DND-41 (cell line): ENCODE data around the gene CRACDL.
A peak's percentile ranks its signal among the peaks of the same experiment; 100 is the strongest.

Experiments used
- ATAC-seq: fragments of 200-7000 bp; cut with Tn5 transposase; 3 replicates; pipeline ENCODE4 v1.9.1; 2021; ENCODE audit warnings: low read depth; ENCODE audit not compliant: insufficient read depth
- DNase-seq: peaks from one replicate; pipeline ENCODE4 v3.0.0-alpha.2; 2020
- H2AFZ ChIP-seq: 2 replicates; pipeline ENCODE4 v1.6.0; 2012; ENCODE audit warnings: low read depth, low read length
- H3K27ac ChIP-seq: 2 replicates; pipeline ENCODE4 v1.5.1; 2012; ENCODE audit warnings: low read length, inconsistent platforms
- H3K27me3 ChIP-seq: fragments of 200-600 bp; sonication (generic); 2 replicates; pipeline ENCODE4 v1.6.0; 2012; ENCODE audit warnings: low read length, mild to moderate bottlenecking, inconsistent platforms; ENCODE audit not compliant: insufficient read depth, poor library complexity
- H3K36me3 ChIP-seq: 2 replicates; pipeline ENCODE4 v1.5.1; 2012; ENCODE audit warnings: low read length, inconsistent platforms; ENCODE audit not compliant: insufficient read depth
- H3K4me1 ChIP-seq: 2 replicates; pipeline ENCODE4 v1.5.1; 2012; ENCODE audit warnings: mild to moderate bottlenecking, low read length; ENCODE audit not compliant: insufficient read depth
- H3K4me2 ChIP-seq: 2 replicates; pipeline ENCODE4 v1.6.0; 2012; ENCODE audit warnings: mild to moderate bottlenecking, moderate library complexity, low read length, inconsistent platforms; ENCODE audit not compliant: insufficient read depth
- H3K4me3 ChIP-seq, 2 experiments: fragments of 200-600 bp in 1 of 2; shearing (Covaris generic) in 1 of 2; 2 replicates each; pipeline ENCODE4 v1.5.1; 2012 to 2016; ENCODE audit warnings: inconsistent platforms in 2 of 2, low read length in 2 of 2, mild to moderate bottlenecking in 2 of 2, low read depth in 1 of 2, moderate library complexity in 1 of 2
- H3K79me2 ChIP-seq: 2 replicates; pipeline ENCODE4 v1.6.0; 2012; ENCODE audit warnings: low read length, inconsistent platforms; ENCODE audit not compliant: insufficient read depth
- H3K9ac ChIP-seq: 2 replicates; pipeline ENCODE4 v1.6.0; 2012; ENCODE audit warnings: low read depth, mild to moderate bottlenecking, inconsistent platforms, low read length, moderate library complexity
- H3K9me3 ChIP-seq: 2 replicates; pipeline ENCODE4 v1.5.1; 2012; ENCODE audit warnings: low read length, moderate library complexity, mild to moderate bottlenecking, inconsistent platforms; ENCODE audit not compliant: insufficient read depth, severe bottlenecking
- H4K20me1 ChIP-seq: 2 replicates; pipeline ENCODE4 v1.6.0; 2012; ENCODE audit warnings: low read length; ENCODE audit not compliant: insufficient read depth
- CTCF ChIP-seq: IDR thresholded peaks from 2 replicates; pipeline ENCODE4 v1.5.1; 2012; ENCODE audit warnings: borderline replicate concordance, low read length, moderate library complexity, mild to moderate bottlenecking; ENCODE audit not compliant: poor library complexity, severe bottlenecking; ENCODE audit errors: extremely low read depth
- EZH2 ChIP-seq: IDR thresholded peaks from 3 replicates; pipeline ENCODE4 v1.6.1; 2012; ENCODE audit warnings: borderline replicate concordance, low read depth, mild to moderate bottlenecking, moderate library complexity, low read length, inconsistent platforms; ENCODE audit not compliant: severe bottlenecking

Gene CRACDL

DNA sequence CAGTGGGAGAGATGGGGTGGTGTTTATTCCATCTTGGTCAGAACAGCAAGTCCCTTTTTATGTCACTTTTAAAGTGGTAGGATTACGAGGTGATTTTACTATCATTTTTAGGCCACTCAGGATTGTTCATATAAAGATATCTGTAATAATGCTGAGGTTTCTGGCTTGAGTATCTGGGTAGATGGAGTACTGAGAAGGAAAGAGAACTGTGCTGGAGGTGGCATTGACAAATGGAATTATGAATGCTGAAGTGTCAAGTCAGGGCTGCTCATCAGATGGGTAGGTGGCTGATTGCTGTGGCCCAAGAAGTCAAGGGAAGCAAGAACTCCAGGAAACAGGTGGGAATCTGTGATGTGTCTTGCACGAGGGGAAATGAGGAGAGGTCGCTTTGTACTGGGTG, 119.7 kb downstream of the CRACDL start:
- Histone ChIP-seq H3K4me2 (no peak overlapping the region), H2AFZ (no peak overlapping the region), H3K79me2 (no peaks in the 10 kb centered on the region), H3K9ac (no peak overlapping the region), H3K27ac (no peak overlapping the region), H4K20me1 (no peaks in the 10 kb centered on the region), H3K27me3 (no peaks in the 10 kb centered on the region), H3K36me3 (no peaks in the 10 kb centered on the region), H3K4me1 (no peaks in the 10 kb centered on the region), H3K4me3 (no peak overlapping the region), H3K9me3 (no peaks in the 10 kb centered on the region)
- DNase-seq (peak; percentile 0), ATAC-seq (no peak)
- TF ChIP-seq CTCF (no peak), EZH2 (no peak)

DNA sequence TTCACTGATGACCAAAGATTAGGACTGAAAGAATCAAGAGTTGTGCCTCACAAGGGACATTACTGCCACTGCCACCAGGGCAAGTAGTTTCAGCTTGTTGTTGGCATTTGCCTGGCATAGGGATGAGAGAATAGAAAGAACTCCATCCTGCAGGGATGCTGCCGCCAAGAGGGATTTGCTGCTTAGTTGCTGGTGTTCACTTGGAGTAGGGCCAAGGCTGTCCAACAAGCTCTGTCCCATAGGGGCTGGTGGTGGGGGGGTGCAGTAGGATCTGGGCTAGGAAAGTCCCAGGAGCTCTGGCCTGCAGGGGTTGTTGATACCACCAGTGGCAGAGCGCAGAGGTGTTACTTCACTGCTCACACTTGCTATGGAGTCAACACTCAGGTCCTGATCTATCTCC, 120.2 kb downstream of the CRACDL start:
- no peak overlapping the region for H3K4me3 ChIP-seq
- no peak for ATAC-seq
- H3K4me1 ChIP-seq: no peaks in the 10 kb centered on the region
- peak; percentile 0 for DNase-seq
- no peak overlapping the region for H3K4me2 ChIP-seq
- no peak overlapping the region for H3K27ac ChIP-seq
- no peaks in the 10 kb centered on the region for H3K36me3 ChIP-seq
- no peaks in the 10 kb centered on the region for H3K9me3 ChIP-seq
- no peak for TF ChIP-seq EZH2
- TF ChIP-seq CTCF: no peak
- no peak overlapping the region for H3K9ac ChIP-seq
- no peak overlapping the region for H2AFZ ChIP-seq
- H3K27me3 ChIP-seq: no peaks in the 10 kb centered on the region
- H3K79me2 ChIP-seq: no peaks in the 10 kb centered on the region
- no peaks in the 10 kb centered on the region for H4K20me1 ChIP-seq

- ATAC-seq: no peak
Measured at GRCh38 chr2:98811766-98812165, 124.3 kb downstream of the CRACDL start.

More at GRCh38 chr2:98811766-98812165, 124.3 kb downstream of the CRACDL start:
- Histone ChIP-seq H3K9me3 (no peaks in the 10 kb centered on the region), H4K20me1 (no peaks in the 10 kb centered on the region), H3K9ac (no peak overlapping the region), H3K4me3 (no peak overlapping the region), H3K36me3 (no peaks in the 10 kb centered on the region), H3K27me3 (no peaks in the 10 kb centered on the region), H3K27ac (no peak overlapping the region), H3K4me1 (peaks cover 11% of the 10 kb centered on the region; the same call in 1 of the 2 replicates), H3K79me2 (no peaks in the 10 kb centered on the region), H3K4me2 (no peak overlapping the region), H2AFZ (no peak overlapping the region)
- TF ChIP-seq EZH2 (no peak), CTCF (no peak)
- no peak for DNase-seq
